ENCODE data around the gene PKDCC.

- TF ChIP-seq, protein P1, sequence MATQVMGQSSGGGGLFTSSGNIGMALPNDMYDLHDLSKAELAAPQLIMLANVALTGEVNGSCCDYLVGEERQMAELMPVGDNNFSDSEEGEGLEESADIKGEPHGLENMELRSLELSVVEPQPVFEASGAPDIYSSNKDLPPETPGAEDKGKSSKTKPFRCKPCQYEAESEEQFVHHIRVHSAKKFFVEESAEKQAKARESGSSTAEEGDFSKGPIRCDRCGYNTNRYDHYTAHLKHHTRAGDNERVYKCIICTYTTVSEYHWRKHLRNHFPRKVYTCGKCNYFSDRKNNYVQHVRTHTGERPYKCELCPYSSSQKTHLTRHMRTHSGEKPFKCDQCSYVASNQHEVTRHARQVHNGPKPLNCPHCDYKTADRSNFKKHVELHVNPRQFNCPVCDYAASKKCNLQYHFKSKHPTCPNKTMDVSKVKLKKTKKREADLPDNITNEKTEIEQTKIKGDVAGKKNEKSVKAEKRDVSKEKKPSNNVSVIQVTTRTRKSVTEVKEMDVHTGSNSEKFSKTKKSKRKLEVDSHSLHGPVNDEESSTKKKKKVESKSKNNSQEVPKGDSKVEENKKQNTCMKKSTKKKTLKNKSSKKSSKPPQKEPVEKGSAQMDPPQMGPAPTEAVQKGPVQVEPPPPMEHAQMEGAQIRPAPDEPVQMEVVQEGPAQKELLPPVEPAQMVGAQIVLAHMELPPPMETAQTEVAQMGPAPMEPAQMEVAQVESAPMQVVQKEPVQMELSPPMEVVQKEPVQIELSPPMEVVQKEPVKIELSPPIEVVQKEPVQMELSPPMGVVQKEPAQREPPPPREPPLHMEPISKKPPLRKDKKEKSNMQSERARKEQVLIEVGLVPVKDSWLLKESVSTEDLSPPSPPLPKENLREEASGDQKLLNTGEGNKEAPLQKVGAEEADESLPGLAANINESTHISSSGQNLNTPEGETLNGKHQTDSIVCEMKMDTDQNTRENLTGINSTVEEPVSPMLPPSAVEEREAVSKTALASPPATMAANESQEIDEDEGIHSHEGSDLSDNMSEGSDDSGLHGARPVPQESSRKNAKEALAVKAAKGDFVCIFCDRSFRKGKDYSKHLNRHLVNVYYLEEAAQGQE (IDR thresholded peaks at IDR 0.05): no peak
- TF ChIP-seq, protein P2, sequence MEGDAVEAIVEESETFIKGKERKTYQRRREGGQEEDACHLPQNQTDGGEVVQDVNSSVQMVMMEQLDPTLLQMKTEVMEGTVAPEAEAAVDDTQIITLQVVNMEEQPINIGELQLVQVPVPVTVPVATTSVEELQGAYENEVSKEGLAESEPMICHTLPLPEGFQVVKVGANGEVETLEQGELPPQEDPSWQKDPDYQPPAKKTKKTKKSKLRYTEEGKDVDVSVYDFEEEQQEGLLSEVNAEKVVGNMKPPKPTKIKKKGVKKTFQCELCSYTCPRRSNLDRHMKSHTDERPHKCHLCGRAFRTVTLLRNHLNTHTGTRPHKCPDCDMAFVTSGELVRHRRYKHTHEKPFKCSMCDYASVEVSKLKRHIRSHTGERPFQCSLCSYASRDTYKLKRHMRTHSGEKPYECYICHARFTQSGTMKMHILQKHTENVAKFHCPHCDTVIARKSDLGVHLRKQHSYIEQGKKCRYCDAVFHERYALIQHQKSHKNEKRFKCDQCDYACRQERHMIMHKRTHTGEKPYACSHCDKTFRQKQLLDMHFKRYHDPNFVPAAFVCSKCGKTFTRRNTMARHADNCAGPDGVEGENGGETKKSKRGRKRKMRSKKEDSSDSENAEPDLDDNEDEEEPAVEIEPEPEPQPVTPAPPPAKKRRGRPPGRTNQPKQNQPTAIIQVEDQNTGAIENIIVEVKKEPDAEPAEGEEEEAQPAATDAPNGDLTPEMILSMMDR (IDR thresholded peaks at IDR 0.05; ENCODE audit: low read depth, low read length, missing input control): no peak
- TF ChIP-seq YY1 (IDR thresholded peaks at IDR 0.05): no peak
Measured at GRCh38 chr2:42042631-42043355, 5.0 kb upstream of the PKDCC start.

All from liver (tissue), 2 donors.